Testis (tissue), 2 donors: ENCODE measurements around the gene FUT8.

Experiments used
- POLR2A ChIP-seq: fragments of 450-650 bp; IDR thresholded peaks from one replicate; pipeline ENCODE4 v1.6.1; 2017; ENCODE audit warnings: antibody characterized with exemption, mild to moderate bottlenecking, moderate library complexity
- TF ChIP-seq, protein P1 (sequence below), 3 experiments: fragments of 450-650 bp in 2 of 3; fragments of 200-600 bp in 1 of 3; sonication (generic) in 1 of 3; IDR thresholded peaks; one replicate each; pipeline ENCODE4 v1.5.1; 2016 to 2019; ENCODE audit warnings: antibody characterized with exemption in 3 of 3, mild to moderate bottlenecking in 2 of 3, moderate library complexity in 1 of 3

DNA sequence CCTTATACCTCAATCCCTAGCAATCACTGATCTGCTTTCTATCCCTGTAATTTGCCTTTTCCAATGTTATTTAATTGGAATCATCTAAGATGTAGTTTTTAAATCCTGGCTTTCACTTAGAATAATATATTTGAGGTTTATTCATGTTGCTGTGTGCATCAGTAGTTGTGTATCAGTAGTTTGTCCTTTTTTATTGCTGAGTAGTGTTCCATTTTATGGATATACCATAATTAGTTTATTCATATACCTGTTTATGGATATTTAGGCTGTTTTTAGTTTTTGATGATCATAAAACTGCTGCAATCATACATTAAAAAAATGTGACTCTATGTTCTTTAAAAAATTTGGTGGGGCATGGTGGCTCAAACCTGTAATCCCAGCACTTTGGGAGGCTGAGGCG lies 43.7 kb downstream of the FUT8 start:
- TF ChIP-seq, protein P1, sequence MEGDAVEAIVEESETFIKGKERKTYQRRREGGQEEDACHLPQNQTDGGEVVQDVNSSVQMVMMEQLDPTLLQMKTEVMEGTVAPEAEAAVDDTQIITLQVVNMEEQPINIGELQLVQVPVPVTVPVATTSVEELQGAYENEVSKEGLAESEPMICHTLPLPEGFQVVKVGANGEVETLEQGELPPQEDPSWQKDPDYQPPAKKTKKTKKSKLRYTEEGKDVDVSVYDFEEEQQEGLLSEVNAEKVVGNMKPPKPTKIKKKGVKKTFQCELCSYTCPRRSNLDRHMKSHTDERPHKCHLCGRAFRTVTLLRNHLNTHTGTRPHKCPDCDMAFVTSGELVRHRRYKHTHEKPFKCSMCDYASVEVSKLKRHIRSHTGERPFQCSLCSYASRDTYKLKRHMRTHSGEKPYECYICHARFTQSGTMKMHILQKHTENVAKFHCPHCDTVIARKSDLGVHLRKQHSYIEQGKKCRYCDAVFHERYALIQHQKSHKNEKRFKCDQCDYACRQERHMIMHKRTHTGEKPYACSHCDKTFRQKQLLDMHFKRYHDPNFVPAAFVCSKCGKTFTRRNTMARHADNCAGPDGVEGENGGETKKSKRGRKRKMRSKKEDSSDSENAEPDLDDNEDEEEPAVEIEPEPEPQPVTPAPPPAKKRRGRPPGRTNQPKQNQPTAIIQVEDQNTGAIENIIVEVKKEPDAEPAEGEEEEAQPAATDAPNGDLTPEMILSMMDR (IDR thresholded peaks at IDR 0.05): no peak
- no peak for TF ChIP-seq POLR2A
